ENCODE results near the gene MORC1. TPM values are rescaled to one million over a fixed set of nuclear protein-coding genes. Genes with fewer than 3 reads are reported as not detected.

The MORC1 gene
- total RNA-seq, 2 experiments from 2014 or later = not detected

DNA sequence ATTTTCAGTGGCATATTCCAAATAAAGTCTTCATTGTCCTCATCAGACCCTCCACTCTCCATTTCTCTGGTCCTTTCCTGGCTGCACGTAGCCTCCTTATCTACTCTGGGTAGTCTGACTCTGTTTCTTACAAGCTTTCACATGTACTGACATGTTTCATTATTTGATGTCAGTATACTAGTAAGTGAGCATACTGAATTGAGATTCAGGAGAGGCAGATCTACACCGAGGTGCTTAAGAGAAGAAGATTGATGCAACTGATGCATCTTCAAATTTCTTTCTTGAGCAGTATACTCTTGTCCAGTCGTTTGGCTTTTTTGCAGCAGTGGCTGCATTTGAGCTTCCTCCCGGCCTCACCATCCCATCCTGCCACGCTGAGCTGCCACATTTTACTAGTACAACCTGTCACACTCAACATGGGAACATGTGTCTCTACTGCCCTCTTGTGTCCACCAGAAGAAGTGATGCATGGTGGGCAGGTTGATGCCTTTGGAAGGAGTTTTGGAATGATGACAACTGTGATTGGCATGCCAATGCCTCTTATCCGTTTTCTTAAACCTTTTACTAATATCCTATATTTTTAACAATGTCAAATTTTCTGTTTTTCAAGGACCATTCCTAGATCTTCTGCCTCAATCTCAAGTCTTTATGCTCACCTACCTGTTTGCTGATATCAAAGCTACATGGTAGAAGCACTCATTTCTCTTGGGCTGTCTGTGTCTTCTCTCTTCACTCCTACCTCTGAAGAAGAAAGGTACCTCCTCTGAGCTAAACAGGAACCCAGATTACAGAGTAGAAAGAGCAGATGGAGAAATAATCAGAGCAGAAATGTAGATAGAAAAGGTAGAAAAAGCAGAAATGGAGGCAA, 202.9 kb downstream of the MORC1 start:
- POLR2A ChIA-PET = interaction anchor here (0.7 to 1.5 kb wide), 3 partner anchors 93 to 326 kb away, joined by 3 to 6 read pairs (median 4); partner anchors contain the start of genes CIP2A, DZIP3 and TRAT1

DNA sequence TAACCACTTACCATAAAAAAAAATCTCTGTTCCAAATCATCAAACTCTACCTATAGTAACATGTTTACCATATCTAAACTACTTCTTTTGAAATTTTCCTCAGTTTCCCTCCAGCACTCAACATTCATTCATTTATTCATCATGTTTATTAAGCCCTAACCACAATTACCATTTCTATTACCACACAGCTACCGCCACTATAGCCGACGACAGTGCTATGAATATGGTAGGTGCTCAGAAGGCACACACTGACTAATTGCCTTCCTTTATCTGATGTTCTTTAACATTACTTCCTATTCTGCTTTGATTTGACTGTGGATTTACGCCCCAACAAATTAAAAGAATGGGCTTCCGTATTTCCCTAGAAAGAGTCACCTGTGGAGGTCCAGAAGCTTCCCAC, 208.1 kb downstream of the MORC1 start:
- H3K27me3 Mint-ChIP-seq (ENCODE audit: low read depth) = no peaks in the 10 kb centered on the region
- ChIA-PET CTCF (no interaction called here), POLR2A (no interaction called here)
- no peak for DNase-seq
- H3K9me3 Mint-ChIP-seq (ENCODE audit: insufficient read depth) = no peaks in the 10 kb centered on the region
- no peak overlapping the region for H3K4me3 Mint-ChIP-seq
- H3K36me3 Mint-ChIP-seq (ENCODE audit: low read depth) = no peaks in the 10 kb centered on the region
- no peak for ATAC-seq
- H3K4me1 Mint-ChIP-seq (ENCODE audit: low read depth) = peaks cover 14% of the 10 kb centered on the region
- H3K27ac Mint-ChIP-seq = no peak overlapping the region

More for the DNA sequence above, 202.9 kb downstream of the MORC1 start:
- Mint-ChIP-seq H3K9me3 (ENCODE audit: insufficient read depth) (no peaks in the 10 kb centered on the region), H3K4me1 (ENCODE audit: low read depth) (peaks cover 16% of the 10 kb centered on the region), H3K27ac (peak overlapping the region; percentile 26), H3K36me3 (ENCODE audit: low read depth) (no peaks in the 10 kb centered on the region), H3K27me3 (ENCODE audit: low read depth) (peaks cover 18% of the 10 kb centered on the region), H3K4me3 (no peak overlapping the region)
- peak; percentile 96 for ATAC-seq
- CTCF ChIA-PET = interaction anchor here (0.6 to 8.0 kb wide), 58 partner anchors 9 to 457 kb away, joined by 3 to 131 read pairs (median 5); partner anchors contain the start of genes CIP2A, DZIP3, RETNLB and TRAT1
- DNase-seq = peak; percentile 77

Other genes with a start within 250 kb of the MORC1 start
- not detected for gene GUCA1C, start 164.3 kb downstream of the MORC1 start, total RNA-seq
- gene C3orf85, start 18.6 kb upstream of the MORC1 start, total RNA-seq = not detected
- gene DPPA2, start 198.4 kb upstream of the MORC1 start, total RNA-seq = not detected
- not detected for gene DPPA4, start 219.4 kb upstream of the MORC1 start, total RNA-seq

Measured in activated CD8-positive, alpha-beta T cell treated with anti-CD3 and anti-CD28 coated beads, Interleukin-2, amount 10 ng/mL, durations not matched to agents 7 days and 5 days (primary cell).